GM21423 (cell line): ENCODE measurements around the gene PCGF2.
"Not testable (repeated sequence)": the region's sequence is repeated elsewhere in the genome, so short reads cannot be mapped to it uniquely, and the experiment has no call there.

ENCODE experiments used
- ATAC-seq: cut with Tn5 transposase; IDR thresholded peaks from one replicate; pipeline ENCODE4 v1.9.1; 2021; ENCODE audit warnings: mild to moderate bottlenecking, moderate library complexity; ENCODE audit not compliant: unreplicated experiment

PCGF2 gene

GRCh38 chr17:38748149-38748891 lies at the start of gene PCGF2:
Gene PCGF2, minus strand, starts transcription at chr17:38748336. Its CDS starts 7,934 bp downstream, at chr17:38740402.
- ATAC-seq: no peak

GRCh38 chr17:38797828-38798227 lies 49.7 kb upstream of the PCGF2 start:
- ATAC-seq: no peak

GRCh38 chr17:38797158-38797490 lies 49.0 kb upstream of the PCGF2 start:
- ATAC-seq: no peak

GRCh38 chr17:38796451-38797157 lies 48.5 kb upstream of the PCGF2 start:
- no peak for ATAC-seq

GRCh38 chr17:38794221-38794620 lies 46.1 kb upstream of the PCGF2 start:
- ATAC-seq: no peak

- no peak for ATAC-seq
Observed at GRCh38 chr17:38791162-38791561, 43.0 kb upstream of the PCGF2 start.

GRCh38 chr17:38790148-38790707 lies 42.1 kb upstream of the PCGF2 start:
- ATAC-seq: not testable (repeated sequence)

- ATAC-seq: no peak
Observed at GRCh38 chr17:38789185-38789584, 41.0 kb upstream of the PCGF2 start.

- not testable (repeated sequence) for ATAC-seq
Observed at GRCh38 chr17:38787999-38788398, 39.9 kb upstream of the PCGF2 start.

- no peak for ATAC-seq
Observed at GRCh38 chr17:38786372-38786771, 38.2 kb upstream of the PCGF2 start.

GRCh38 chr17:38783227-38783626 lies 35.1 kb upstream of the PCGF2 start:
- ATAC-seq: no peak

- ATAC-seq: no peak
Observed at GRCh38 chr17:38779965-38780752, 32.0 kb upstream of the PCGF2 start.

- ATAC-seq: no peak
Observed at GRCh38 chr17:38777641-38778250, 29.6 kb upstream of the PCGF2 start.

GRCh38 chr17:38773258-38773657 lies 25.1 kb upstream of the PCGF2 start:
- ATAC-seq: no peak

- no peak for ATAC-seq
Observed at GRCh38 chr17:38768417-38768816, 20.3 kb upstream of the PCGF2 start.

GRCh38 chr17:38766341-38766740 lies 18.2 kb upstream of the PCGF2 start:
- no peak for ATAC-seq

- no peak for ATAC-seq
Observed at GRCh38 chr17:38762231-38762630, 14.1 kb upstream of the PCGF2 start.

GRCh38 chr17:38761612-38762011 lies 13.5 kb upstream of the PCGF2 start:
- ATAC-seq: no peak

- ATAC-seq: no peak
Observed at GRCh38 chr17:38753071-38753506, 5.0 kb upstream of the PCGF2 start.

GRCh38 chr17:38752308-38753070 lies 4.4 kb upstream of the PCGF2 start, which contains the start of gene PSMB3:
Gene PSMB3, plus strand, starts transcription at chr17:38752741. Its CDS starts 86 bp downstream, at chr17:38752827.
- peak; percentile 81 for ATAC-seq
